GM12891 (cell line): ENCODE data around the gene PLK3.

Source experiments
- POLR2A ChIP-seq: IDR thresholded peaks from 2 replicates; pipeline ENCODE4 v1.6.1; 2011; ENCODE audit warnings: low read depth, low read length, control low read depth
- POLR2AphosphoS5 ChIP-seq: IDR thresholded peaks from 2 replicates; pipeline ENCODE4 v1.6.1; 2011; ENCODE audit warnings: low read depth, low read length, control low read depth
- POU2F2 ChIP-seq: IDR thresholded peaks from 2 replicates; pipeline ENCODE4 v1.6.1; 2011; ENCODE audit warnings: low read depth, mild to moderate bottlenecking, control low read depth, low read length, moderate library complexity
- TAF1 ChIP-seq: IDR thresholded peaks from 2 replicates; pipeline ENCODE4 v1.6.1; 2011; ENCODE audit warnings: low read depth, low read length, control low read depth

- TF ChIP-seq POLR2A (no peak), POLR2AphosphoS5 (no peak), TAF1 (no peak), POU2F2 (no peak)
These were observed 15.2 kb upstream of the PLK3 start for GRCh38 chr1:44785029-44785380.
